ENCODE data around the gene CYP2S1.
"Not testable (repeated sequence)": the region's sequence is repeated elsewhere in the genome, so short reads cannot be mapped to it uniquely, and the experiment has no call there.

CYP2S1 gene

GRCh38 chr19:41192574-41193429, at the start of gene CYP2S1:
Gene CYP2S1 (plus strand): TSS chr19:41193219. CDS start chr19:41193265, 46 bp downstream.
- no peak for DNase-seq

GRCh38 chr19:41144403-41144802, 48.6 kb upstream of the CYP2S1 start:
- DNase-seq, result peak; percentile 28

- DNase-seq, result no peak
Measured at GRCh38 chr19:41149831-41150230, 43.2 kb upstream of the CYP2S1 start.

- not testable (repeated sequence) for DNase-seq
Measured at GRCh38 chr19:41150986-41151385, 42.0 kb upstream of the CYP2S1 start.

GRCh38 chr19:41154060-41154459, 39.0 kb upstream of the CYP2S1 start:
- no peak for DNase-seq

GRCh38 chr19:41156207-41156606, 36.8 kb upstream of the CYP2S1 start:
- no peak for DNase-seq

- DNase-seq, result no peak
Measured at GRCh38 chr19:41159881-41160280, 33.1 kb upstream of the CYP2S1 start.

- DNase-seq, result no peak
Measured at GRCh38 chr19:41161903-41162302, 31.1 kb upstream of the CYP2S1 start.

GRCh38 chr19:41166944-41167804, 25.8 kb upstream of the CYP2S1 start:
- no peak for DNase-seq

GRCh38 chr19:41172297-41173164, 20.5 kb upstream of the CYP2S1 start:
- no peak for DNase-seq

- DNase-seq, result no peak
Measured at GRCh38 chr19:41174297-41174928, 18.6 kb upstream of the CYP2S1 start.

- DNase-seq, result no peak
Measured at GRCh38 chr19:41175801-41176777, 16.9 kb upstream of the CYP2S1 start.

GRCh38 chr19:41180173-41180572, 12.8 kb upstream of the CYP2S1 start:
- DNase-seq, result not testable (repeated sequence)

GRCh38 chr19:41186971-41187883, 5.8 kb upstream of the CYP2S1 start:
- no peak for DNase-seq

GRCh38 chr19:41187884-41188279, 5.1 kb upstream of the CYP2S1 start:
- DNase-seq, result no peak

- DNase-seq, result no peak
Measured at GRCh38 chr19:41189425-41190065, 3.5 kb upstream of the CYP2S1 start.

GRCh38 chr19:41193430-41194156, 574 bp downstream of the CYP2S1 start:
- DNase-seq, result no peak

- no peak for DNase-seq
Measured at GRCh38 chr19:41194157-41194552, 1.1 kb downstream of the CYP2S1 start.

Measured in COR-L47 (cell line).